Ectodermal cell (in vitro differentiated cells): ENCODE measurements around the gene FDX1.
"Not testable (repeated sequence)": the region's sequence is repeated elsewhere in the genome, so short reads cannot be mapped to it uniquely, and the experiment has no call there.

Experiments
- H3K27ac ChIP-seq: 2 replicates; pipeline ENCODE4 v1.7.0; 2013; ENCODE audit warnings: mild to moderate bottlenecking, low read depth, low read length; ENCODE audit not compliant: insufficient read depth, poor library complexity, severe bottlenecking
- H3K27me3 ChIP-seq: 2 replicates; pipeline ENCODE4 v1.7.0; 2013; ENCODE audit warnings: mild to moderate bottlenecking, low read length; ENCODE audit not compliant: insufficient read depth, control insufficient read depth, poor library complexity, severe bottlenecking
- H3K36me3 ChIP-seq: one replicate; pipeline ENCODE4 v1.7.0; 2013; ENCODE audit warnings: low read length; ENCODE audit not compliant: control insufficient read depth, insufficient read depth
- H3K4me1 ChIP-seq: one replicate; pipeline ENCODE4 v1.7.0; 2013; ENCODE audit warnings: low read length; ENCODE audit not compliant: control insufficient read depth, insufficient read depth
- H3K4me3 ChIP-seq: 2 replicates; pipeline ENCODE4 v1.7.0; 2013; ENCODE audit warnings: low read depth, low read length, control low read depth; ENCODE audit not compliant: insufficient read depth
- H3K9me3 ChIP-seq: 2 replicates; pipeline ENCODE4 v1.7.0; 2013; ENCODE audit warnings: mild to moderate bottlenecking, low read length, moderate library complexity; ENCODE audit not compliant: control insufficient read depth
- WGBS, 2 experiments: methylation state at CpG; one replicate each; pipeline ENCODE4 v1.1.7; 2013; ENCODE audit warnings: missing lambda C conversion rate in 2 of 2; 5-methylcytosine and 5-hydroxymethylcytosine counted together

FDX1 gene

DNA sequence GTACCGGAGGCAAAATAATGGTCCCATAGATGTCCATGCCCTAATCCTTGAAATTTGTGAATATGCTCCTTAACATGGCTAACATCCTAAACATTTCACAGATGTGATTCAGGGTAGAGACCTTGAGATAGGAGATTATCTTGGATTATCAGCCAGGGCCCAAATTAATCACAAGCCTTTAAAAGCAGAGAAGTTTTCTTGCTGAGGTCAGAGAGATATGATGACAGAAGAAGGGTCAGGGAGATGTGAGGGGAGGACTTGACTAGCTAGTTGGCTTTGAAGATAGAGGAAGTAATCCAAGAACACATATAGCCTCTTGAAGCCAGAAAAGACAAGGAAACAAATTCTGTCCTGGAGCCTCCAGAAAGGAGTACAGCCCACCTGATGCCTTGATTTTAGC is 19.1 kb upstream of the FDX1 start:
- WGBS, 2 experiments = 94 to 100% methylated on average over 1 of the region's 1 CpG
- Histone ChIP-seq H3K27ac (no peak overlapping the region), H3K4me3 (no peak overlapping the region), H3K27me3 (no peaks in the 10 kb centered on the region), H3K4me1 (no peaks in the 10 kb centered on the region), H3K36me3 (no peaks in the 10 kb centered on the region), H3K9me3 (no peaks in the 10 kb centered on the region)

DNA sequence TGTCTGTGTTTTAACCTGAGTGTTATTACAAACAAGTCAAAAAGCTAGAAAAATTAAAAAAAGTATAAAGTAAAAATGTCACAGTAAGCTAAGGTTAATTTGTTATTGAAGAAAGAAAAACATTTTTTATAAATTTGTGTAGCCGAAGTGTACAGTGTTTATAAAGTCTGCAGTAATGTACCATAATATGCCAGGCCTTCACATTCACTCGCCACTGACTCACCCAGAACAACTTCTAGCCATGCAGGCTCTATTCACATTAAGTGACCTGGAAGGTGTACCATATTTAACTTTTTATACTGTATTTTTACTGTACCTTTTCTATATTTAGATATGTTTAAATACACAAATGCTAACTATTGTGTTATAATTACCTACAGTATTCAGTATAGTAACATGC is 14.7 kb upstream of the FDX1 start:
- no peaks in the 10 kb centered on the region for H3K27me3 ChIP-seq
- no peaks in the 10 kb centered on the region for H3K36me3 ChIP-seq
- 94 to 95% methylated on average over 2 of the region's 2 CpGs for WGBS, 2 experiments

DNA sequence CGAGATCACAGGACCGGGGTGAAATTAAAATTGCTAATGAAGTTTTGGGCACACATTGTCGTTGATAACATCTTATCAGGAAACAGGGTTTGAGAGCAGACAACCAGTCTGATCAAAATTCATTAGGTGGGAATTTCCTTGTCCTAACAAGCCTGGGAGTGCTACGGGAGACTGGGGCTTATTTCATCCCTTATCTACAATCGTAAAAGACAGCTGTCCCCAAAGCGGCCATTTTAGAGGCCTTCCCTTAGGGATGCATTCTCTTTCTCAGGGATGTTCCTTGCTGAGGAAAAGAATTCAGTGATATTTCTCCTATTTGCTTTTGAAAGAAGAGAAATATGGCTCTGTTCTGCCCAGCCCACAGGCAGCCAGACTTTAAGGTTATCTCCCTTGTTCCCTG is 8.1 kb upstream of the FDX1 start:
- WGBS, 2 experiments = 78 to 87% methylated on average over 6 of the region's 6 CpGs

More for the DNA sequence above, 14.7 kb upstream of the FDX1 start:
- Histone ChIP-seq H3K4me1 (no peaks in the 10 kb centered on the region), H3K4me3 (no peak overlapping the region), H3K9me3 (no peaks in the 10 kb centered on the region), H3K27ac (no peak overlapping the region)

DNA sequence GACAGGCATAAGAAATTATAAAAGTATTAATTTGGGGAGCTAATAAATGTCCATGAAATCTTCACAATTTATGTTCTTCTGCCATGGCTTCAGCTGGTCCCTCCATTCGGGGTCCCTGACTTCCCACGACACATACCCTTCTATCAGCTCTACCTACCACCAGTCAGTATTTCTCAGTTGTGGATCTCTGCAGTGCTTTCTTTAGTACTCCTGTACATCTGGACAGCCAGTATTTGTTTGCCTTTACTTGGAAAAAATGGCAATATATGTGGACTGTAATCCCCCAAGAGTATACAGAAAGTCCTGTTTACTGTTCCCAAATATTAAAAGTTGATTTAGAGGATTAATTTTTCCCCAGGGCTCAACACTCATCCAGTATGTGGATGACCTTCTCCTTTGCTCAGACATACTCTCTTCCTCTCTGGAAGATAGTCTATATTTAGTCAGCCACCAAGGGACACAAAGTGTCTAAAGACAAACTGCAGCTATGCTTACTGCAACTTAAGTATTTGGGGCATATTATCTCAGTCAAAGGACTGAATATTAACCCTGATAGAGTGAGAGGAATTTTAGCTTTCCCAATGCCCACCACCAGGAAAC is 7.3 kb upstream of the FDX1 start:
- H3K4me3 ChIP-seq = no peak overlapping the region
- H3K27ac ChIP-seq = no peak overlapping the region
- H3K4me1 ChIP-seq = no peaks in the 10 kb centered on the region
- 92 to 93% methylated on average over 2 of the region's 2 CpGs for WGBS, 2 experiments
- H3K27me3 ChIP-seq = no peaks in the 10 kb centered on the region
- H3K36me3 ChIP-seq = no peaks in the 10 kb centered on the region
- no peaks in the 10 kb centered on the region for H3K9me3 ChIP-seq

More for the DNA sequence above, 8.1 kb upstream of the FDX1 start:
- not testable (repeated sequence) for H3K4me3 ChIP-seq, H3K27ac ChIP-seq, H3K4me1 ChIP-seq, H3K36me3 ChIP-seq, H3K9me3 ChIP-seq, H3K27me3 ChIP-seq

DNA sequence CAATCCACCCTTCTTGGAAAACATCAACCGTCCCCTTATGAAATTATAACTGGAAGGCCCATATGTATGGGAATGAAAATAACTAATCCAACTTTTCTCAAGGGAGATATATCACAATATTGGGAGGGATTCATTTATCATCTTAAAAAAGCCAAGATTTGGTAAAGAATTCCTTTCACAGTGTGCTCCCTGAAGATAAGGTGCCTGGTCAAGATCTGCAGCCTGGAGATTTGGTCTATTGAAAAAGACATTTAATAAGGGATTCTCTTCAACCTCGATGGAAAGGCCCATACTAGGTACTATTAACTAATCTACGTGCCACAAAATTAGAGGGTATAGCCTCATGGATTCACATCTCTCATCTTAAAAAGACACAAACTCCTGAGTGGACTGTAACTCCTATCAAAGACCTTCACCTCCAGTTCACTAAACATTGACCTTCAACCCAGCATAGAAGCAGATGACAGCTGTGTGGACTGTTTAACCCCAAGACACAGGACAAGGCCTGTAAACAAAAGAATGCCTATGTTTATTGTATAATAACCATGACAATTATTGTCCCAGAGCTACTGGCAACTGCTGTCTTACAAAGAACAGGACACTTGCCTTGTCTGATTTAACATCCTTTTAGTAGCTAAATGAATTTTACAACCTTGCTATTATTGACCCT is 4.8 kb upstream of the FDX1 start:
- H3K36me3 ChIP-seq = no peaks in the 10 kb centered on the region
- no peaks in the 10 kb centered on the region for H3K4me1 ChIP-seq
- no peak overlapping the region for H3K4me3 ChIP-seq
- WGBS, 2 experiments = 92 to 93% methylated on average over 2 to 3 of the region's 3 CpGs
- no peak overlapping the region for H3K27ac ChIP-seq
- H3K27me3 ChIP-seq = no peaks in the 10 kb centered on the region
- H3K9me3 ChIP-seq = no peaks in the 10 kb centered on the region

DNA sequence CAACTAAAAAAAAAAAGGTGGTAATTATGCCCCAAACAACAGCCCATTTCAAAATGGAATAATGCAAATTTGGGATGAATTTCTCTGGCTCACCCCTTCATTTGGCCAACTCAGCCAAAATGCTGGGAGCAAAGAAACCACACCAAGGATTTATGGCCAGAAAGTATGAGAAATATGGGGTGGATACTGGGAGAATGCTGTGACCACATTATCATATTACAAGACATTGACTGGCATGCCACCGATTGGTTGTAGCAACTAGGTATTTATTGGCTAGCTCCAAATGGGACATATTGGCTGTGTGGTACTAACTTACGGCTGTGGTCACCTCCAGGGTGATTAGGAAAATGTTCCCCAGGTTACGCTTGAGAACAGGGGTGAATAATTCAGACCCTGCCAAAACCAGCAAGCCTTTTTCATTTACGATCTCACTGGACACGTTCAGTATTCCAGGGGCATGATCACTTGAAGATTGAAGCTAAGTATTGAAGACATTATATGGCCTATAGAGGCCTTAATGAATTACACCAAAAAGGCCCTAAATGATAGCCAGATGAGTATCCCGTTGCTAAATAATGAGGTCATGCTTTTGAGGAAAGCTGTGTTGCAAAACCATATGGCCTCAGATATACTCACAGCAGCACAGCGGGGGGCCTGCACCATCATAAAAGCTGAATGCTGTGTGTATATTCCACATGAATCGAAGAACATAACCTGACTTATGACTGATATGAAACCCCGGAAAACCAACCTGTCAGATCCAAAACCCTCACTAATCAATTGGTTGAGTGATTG is 3.8 kb upstream of the FDX1 start:
- H3K27ac ChIP-seq = no peak overlapping the region
- H3K4me3 ChIP-seq = no peak overlapping the region
- H3K9me3 ChIP-seq = no peaks in the 10 kb centered on the region
- no peaks in the 10 kb centered on the region for H3K4me1 ChIP-seq
- no peaks in the 10 kb centered on the region for H3K36me3 ChIP-seq
- WGBS, 2 experiments = 94 to 98% methylated on average over 7 to 9 of the region's 9 CpGs
- peaks cover 1% of the 10 kb centered on the region for H3K27me3 ChIP-seq

DNA sequence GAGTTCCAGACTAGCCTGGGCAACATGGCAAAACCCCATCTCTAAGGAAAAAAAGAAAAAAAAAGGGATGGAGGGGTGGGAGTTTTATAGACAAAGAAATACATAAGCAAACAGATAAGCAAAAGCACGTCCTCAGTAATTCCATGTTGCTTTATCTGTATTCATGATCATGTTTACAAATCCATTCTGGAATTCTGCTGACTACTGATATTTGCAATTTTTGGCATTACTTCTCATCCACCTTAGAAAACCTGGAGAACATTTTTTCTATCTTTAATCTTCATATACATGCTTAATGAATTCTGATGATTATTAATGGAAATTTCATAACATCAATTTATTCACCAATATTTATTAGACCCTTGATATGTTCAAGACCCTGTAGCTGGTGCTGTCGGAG is 1.7 kb upstream of the FDX1 start:
- Histone ChIP-seq H3K4me1 (peaks cover 7% of the 10 kb centered on the region), H3K36me3 (no peaks in the 10 kb centered on the region), H3K9me3 (no peaks in the 10 kb centered on the region), H3K4me3 (no peak overlapping the region), H3K27me3 (peaks cover 12% of the 10 kb centered on the region), H3K27ac (no peak overlapping the region)
- 85 to 96% methylated on average over 1 to 2 of the region's 2 CpGs for WGBS, 2 experiments

DNA sequence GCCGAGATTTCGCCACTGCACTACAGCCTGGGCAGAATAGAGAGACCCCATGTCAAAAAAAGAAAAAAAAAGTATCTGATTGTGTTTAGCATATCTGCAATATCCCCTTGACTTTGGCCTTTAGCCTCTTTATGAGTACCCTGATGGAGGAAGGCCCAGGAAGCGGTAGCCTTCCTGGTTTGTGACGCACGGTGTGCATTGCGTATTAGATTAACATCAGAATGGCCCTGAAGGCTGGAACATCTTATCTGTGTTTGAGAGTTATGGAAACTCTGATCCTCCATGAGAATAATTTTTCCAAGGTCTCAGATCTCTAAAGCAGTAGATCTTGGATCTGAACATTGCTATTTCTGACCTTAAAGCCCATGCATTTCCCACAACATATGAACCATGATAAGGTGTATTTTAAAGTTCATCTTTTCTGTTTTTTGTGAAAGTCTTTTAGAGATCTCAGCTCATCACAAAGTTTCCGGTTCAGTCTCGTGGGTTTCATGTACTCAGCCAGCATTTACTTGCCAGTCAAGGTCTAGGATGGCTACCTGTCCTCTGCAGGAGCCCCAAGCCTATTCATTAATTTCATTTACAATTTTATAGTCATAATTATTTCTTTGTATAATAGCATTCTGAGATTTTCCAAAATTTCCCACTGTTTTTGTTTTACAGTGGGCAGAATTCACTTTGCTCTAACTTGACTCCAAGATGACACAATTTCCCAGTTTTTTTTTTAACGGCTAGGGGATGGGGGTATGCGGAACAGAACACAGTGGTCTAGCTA is 605 bp upstream of the FDX1 start:
- Histone ChIP-seq H3K4me3 (peak overlapping the region; percentile 60), H3K27ac (no peak overlapping the region), H3K9me3 (no peaks in the 10 kb centered on the region), H3K36me3 (no peaks in the 10 kb centered on the region), H3K4me1 (peaks cover 7% of the 10 kb centered on the region), H3K27me3 (peaks cover 12% of the 10 kb centered on the region)
- WGBS, 2 experiments = 74 to 77% methylated on average over 10 of the region's 10 CpGs

DNA sequence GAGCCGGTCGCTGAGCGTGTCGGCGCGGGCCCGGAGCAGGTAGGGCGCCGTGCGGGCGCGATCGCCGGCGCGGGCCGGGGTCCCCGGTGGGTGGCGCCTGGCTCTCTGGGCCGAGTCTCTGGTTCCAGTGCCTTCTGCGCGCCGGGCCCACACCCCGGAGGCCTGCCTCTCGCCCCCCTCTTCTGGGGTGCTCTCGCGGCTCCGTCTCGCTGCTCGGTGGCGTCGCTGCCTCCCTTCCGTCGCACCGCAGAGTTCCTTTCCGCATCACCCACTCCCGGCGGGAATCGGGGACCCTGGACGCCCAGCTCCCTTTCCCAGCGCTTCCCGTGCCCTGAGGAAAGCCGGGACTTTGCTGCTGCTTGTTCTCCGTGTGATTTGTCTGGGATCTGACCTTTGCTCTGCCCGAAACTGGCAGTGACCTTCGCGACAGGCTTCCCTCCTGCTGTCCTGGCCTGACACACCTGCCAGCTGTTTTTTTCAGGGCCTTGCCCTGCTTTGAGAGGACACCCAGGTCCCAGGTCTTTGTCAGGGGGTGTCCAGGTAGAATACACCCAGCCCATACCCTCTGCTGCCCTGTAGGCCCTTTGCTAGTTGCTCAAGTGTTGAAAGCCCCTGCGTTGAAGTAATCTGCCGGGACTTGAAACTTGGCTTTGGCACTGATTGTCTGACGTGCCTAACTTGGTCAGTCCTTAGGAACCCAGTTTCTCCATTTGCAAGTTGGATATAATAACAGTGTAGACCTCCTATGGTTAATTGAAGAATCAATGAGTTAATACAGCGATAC is 711 bp downstream of the FDX1 start:
- Histone ChIP-seq H3K27ac (peak overlapping the region; percentile 59), H3K36me3 (no peaks in the 10 kb centered on the region), H3K4me3 (peak overlapping the region; percentile 60), H3K27me3 (peaks cover 12% of the 10 kb centered on the region), H3K9me3 (no peaks in the 10 kb centered on the region), H3K4me1 (peaks cover 7% of the 10 kb centered on the region)
- 2% methylated on average over 51 of the region's 51 CpGs for WGBS, 2 experiments
